ENCODE results near the gene CD7.
"Not testable (repeated sequence)": the region's sequence is repeated elsewhere in the genome, so short reads cannot be mapped to it uniquely, and the experiment has no call there.

CD7 gene

DNA sequence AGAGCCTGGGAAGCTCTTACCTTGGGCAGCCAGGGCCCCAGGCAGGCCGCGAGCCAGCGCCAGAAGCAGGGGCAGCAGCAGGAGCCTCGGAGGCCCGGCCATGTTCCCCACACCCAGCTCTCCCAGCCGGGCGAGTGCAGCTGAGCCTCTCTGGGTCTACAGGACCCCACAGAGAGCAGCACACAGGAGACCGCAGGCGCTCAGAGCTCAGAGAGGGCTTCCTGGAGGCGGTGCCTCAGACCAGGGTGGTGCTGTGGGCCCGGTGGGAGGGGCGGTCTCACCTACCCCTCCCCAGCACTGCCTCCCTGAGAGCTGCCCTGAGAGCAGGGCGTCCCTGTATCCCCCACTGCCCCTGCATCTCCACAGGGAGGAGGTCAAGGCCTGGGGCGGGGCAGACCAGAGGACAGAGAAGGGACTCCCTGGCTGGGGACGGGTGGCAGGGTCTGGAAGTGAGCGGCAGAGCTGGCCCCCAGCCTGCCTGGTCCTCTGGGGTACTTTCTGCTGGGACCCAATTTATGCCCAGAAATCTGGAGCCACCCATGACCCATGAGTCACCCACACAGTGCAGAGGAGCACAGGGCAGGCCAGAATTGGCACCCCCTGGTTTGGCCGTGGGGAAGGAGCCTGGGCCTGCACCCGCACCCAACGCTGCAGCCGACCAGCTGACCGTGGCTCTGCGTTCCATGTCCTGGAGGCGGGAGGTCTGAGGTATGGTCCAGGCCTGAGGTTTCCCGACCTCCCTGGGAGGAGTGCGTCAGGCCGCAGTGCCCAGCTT is at the start of gene CD7:
TSS of gene CD7 (minus strand) at position 215 of the 775 bp plus-strand sequence. CDS start at position 102, 113 bp downstream.
- DNase-seq: no peak

DNA sequence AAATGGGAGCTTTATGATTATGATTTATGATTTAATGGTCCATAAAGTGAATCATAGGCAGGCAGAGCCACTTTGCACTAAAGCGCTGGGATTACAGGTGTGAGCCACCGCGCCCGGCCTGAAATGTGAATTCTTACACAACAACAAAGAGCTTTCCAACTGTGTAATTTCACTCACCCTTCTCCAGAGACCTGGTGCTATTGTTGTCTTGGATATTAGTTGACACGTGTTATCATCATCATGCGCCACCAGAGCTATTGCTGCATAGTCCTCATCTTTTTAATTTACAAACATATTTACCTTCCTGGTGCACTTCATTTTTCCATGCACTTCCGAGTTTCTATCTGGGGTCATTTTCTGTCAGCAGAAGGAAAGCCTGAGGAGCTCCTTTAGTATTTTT is 49.3 kb upstream of the CD7 start:
- DNase-seq: no peak

DNA sequence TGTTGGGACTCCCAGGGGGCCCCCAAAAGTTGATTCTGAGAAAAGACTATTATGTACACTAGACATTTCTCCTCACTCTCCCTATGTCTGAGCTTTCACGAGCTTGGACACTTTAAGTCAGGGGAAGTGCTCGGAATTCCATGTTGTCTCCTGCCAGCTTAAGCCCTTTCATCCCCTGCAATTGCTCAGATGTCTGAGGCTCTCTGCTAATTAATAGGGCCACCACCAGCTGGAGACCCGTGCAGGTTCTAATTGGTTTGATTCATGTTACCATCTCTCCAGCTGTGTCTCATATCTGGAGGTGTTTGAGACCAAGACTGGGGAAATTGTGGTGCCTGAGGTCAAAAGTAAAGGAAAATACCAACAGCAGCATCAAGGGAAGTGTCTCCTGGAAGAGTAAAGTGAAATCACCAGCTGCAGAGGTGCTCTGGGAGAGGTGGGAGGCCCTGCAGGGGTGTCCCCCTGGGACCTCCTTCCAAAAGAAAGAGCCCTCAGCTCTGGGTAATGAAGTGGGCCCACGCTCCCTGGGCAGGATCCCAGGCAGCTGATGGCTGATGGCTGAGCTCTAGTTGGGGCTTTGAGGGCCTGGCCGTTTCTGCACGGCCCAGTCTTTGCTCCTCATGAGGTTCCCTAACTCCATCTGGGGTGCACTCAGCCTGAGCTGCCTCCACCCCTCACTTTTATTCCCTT is 48.3 kb upstream of the CD7 start:
- no peak for DNase-seq

DNA sequence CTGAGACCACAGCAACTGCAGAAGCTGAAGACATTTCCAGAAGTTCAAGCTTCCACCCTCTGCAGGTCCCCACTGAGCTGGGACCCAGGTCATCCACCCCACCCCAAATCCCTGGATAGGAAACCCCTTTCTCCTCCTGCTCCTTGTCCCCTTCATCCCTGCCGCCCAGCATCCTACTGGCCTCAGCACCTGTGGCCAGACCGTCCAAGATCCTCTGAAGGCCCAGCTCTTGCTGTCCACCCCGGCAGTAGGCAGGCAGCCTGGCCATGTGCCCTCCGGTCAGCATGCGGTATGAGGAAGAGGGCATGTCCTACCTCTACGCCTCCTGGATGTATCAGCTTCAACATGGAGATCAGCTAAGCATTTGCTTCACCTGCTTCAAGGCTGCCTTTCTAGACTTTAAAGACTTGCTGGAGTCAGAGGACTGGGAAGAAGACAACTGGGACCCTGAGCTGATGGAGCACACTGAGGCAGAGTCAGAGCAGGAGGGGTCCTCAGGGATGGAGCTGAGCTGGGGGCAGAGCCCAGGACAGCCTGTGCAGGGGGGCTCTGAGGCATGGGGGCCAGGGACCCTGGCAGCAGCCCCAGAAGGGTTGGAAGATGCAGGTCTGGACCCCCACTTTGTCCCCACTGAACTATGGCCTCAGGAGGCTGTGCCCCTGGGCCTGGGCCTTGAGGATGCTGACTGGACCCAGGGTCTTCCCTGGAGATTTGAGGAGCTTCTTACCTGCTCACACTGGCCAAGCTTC is 44.7 kb upstream of the CD7 start:
- DNase-seq: no peak

DNA sequence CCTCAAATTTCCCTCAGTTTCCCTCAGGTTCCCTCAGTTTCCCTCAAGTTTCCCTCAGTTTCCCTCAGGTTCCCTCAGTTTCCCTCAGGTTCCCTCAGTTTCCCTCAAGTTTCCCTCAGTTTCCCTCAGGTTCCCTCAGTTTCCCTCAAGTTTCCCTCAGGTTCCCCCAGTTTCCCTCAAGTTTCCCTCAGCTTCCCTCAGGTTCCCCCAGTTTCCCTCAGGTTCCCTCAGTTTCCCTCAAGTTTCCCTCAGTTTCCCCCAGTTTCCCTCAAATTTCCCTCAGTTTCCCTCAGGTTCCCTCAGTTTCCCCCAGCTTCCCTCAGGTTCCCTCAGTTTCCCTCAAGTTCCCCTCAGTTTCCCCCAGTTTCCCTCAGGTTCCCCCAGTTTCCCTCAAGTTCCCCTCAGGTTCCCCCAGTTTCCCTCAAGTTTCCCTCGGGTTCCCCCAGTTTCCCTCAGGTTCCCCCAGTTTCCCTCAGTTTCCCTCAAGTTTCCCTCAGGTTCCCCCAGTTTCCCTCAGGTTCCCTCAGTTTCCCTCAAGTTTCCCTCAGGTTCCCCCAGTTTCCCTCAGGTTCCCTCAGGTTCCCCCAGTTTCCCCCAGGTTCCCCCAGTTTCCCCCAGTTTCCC is 42.2 kb upstream of the CD7 start:
- not testable (repeated sequence) for DNase-seq

DNA sequence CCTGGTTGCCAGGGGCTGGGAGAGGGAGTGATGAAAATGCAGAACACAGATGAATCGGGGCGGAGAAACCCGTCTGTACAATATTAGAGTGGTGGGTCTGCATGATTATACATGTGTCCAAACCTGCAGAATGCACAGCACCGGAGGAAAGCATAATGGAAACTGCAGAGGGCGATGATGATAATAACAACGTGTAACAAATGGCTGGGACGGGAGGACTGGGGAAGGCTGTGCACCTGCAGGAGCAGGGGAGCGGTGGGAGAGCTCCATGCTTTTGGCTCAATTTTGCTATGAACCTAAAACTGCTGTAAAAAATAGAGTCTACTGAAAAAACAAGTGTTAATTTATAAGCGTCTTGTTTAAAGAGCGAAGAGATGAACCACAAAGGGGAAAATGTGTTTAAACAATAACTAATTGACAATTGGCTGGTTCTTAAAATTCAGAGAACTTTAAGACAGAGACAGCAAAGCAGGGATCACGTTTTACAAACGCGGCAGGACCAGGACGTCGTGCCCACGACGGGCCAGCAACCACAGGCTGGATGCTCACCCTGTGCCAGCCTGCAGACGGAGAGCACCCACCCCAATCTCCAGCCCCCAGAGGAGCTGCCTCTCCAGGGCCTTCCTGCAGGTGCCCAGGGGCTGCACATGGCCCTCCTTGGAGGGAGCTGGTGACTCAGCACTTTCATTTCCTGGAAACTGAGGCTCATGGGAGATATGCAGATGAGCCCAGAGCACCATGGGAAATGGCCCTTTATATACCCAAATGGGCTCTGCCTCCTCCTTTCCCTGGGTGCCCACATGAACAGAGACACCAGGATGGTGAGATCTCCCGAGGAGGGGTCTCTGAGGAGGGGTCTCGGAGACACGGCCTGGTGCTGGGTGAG is 41.3 kb upstream of the CD7 start, which contains the start of gene TEX19:
TSS of gene TEX19 (plus strand) at position 783 of the 886 bp plus-strand sequence. CDS start 2,904 bp downstream, outside the sequence.
- DNase-seq: no peak

DNA sequence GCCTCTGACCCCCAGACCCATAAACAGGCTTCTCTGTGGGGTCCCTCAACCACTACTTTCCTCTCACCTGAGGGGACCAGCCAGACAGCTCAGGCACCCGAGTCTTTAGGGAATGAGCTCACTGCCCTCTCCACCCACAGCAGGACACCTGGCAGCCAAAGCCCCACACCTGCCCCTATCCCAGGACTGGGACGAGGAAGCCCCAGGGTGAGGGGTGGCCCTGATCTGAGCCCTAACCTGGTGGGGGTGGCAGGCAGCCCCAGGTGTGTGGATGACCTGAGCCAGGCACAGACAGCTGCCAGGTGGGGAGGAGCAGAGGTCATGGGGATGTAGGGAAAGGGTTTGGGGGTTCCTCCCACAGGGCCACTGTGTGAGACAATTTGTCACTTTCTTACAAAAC is 40.0 kb upstream of the CD7 start:
- no peak for DNase-seq

DNA sequence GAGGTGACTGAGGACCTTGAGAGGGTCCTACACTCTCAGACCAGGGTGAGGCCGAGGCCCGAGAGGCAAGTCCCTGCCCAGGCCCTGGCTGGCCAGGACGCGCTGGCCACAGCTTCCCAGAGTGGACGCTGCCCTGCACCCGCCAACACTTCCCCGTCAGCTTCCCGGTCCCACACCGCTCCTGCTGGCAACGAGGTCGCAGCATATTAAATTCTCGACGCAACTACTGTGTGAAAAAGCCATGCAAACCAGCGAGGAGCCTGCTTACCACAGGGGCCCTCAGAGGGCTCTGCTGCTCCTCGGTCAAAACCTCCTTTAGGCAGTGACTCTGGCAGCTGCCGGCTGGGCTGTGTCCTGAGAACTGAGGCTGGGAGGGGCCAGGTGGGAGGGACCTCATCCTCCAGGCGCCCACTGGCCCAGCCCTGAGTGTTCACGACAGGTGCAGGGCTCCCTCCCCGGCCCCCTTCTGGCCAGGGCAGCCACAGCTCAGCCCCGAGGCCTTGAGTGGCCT is 39.5 kb upstream of the CD7 start:
- no peak for DNase-seq

DNA sequence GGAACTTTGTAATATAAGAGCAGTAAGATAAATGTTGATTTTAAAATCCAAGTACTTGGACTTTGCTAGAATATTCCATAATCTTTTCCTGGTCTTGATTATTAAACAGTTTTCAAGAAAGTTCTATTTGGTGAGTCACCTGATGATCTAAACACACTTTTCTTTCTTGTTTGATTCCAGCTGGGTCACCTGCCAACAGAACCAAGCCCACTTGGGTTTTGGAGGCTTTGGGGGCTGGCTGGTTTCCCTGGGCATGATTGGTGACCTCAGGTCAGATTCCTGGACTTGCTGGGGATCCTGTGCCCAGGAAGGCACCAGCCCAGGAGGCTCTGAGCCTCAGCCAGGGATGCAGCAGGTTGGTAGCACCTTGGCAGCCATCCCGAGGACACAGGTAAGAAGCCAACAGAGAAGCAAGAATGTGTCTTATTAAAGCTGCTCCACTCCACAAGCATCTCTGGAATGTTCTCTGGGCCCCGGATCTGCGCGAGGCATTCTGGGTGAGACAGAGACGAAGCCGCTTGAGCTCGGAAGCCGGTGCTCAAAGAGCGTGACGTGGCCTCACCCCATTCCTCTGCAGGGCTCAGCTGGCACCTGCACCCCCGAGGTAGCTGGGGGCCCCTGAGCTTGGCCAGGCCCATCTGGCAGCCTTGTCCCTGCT is 38.5 kb upstream of the CD7 start:
- no peak for DNase-seq

DNA sequence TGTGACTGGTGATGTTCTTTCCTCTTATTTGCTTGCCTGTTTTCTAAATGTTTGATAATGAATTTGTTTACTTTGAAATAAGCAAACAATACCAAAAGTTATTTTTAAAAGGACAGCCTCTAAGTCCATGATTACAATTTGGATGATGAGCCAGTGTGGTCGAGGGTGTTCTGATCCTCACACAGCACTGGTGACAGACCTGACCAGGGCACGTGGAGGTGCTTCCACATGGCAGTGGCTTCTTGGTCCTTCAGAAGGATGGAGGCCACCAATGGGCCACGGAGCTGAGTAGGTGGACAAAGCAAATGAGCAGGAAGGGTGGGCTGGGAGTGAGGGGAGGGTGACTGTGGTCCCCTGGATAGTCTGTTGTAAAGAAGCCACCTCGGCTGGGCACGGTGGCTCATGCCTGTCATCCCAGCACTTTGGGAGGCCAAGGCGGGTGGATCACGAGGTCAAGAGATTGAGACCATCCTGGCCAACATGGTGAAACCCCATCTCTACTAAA is 37.4 kb upstream of the CD7 start:
- DNase-seq: no peak

DNA sequence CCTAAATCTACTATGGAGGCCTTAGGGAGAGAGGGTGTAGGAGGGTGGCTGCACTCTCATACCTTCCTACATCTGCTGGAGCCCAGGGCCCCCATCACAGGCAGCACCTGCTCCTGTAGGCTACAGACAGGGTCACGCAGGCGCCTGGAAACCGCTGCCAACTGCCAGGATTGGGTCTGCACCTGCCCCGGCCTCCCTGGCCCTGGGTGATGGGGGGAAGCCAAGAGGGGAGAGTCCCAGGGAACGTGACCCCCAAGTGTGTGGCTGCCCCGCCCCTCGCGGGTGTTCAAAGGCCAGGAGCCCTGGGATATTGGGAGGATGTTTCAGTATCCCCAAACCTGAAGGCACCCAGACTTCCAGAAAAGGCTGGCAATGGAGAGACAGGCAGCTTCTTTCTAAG is 36.1 kb upstream of the CD7 start:
- no peak for DNase-seq

DNA sequence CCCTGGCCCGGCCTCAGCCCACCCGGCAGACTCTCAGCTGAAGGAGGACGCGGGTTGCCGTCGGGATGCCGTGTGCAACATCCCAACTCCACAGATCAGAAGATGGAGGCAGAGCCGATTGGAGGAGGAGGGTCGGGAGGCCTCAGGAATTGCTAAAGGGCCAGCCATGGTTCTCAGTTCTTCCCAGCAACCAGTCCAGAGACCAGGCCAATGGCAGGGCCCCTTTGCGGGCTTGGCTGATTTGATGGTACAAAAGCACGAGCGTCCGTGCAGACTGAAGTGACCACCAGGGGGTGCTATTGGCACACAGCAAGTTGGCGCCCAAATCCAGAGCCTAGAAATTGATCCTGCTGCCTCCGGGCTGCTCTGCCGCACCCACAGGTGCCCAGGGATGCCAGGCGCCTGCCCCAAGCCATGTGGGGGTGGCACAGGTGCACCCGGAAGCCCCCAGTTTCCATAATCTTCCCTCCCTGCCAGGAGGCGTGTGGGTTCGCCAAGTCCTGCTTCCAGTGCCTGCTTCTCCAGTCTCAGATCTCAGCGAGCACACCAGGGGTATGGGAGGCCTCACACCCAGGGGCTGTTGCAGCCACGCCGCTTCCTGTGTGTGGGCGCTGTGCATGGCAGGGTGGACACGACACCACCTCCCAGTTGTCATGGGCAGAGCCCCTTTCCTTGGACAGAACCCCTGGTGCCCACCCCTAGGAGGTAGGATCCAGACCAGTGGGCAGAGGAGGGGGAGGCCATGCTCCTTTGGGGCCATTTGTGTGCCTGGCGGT is 34.5 kb upstream of the CD7 start:
- DNase-seq: no peak

DNA sequence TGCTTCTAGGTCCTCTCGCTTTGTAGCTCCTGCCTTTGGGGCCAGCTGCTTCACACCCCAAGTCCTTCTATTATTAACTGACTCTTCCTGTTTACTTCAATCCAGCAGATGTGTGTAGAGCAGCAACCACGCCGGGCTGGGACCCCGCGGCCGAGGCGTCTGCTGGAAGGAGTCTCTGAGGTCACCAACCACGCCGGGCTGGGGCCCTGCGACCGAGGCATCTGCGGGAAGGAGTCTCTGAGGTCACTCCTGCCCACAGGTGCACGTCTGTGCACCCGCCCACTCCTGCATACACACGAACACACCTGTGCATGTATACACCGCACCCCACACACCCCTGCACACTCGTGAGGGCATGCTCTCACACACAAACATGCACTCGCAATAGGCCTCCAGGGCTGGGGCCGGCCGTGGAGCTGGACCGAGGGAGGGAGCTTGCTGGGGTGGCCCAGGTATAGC is 33.9 kb upstream of the CD7 start:
- DNase-seq: no peak

DNA sequence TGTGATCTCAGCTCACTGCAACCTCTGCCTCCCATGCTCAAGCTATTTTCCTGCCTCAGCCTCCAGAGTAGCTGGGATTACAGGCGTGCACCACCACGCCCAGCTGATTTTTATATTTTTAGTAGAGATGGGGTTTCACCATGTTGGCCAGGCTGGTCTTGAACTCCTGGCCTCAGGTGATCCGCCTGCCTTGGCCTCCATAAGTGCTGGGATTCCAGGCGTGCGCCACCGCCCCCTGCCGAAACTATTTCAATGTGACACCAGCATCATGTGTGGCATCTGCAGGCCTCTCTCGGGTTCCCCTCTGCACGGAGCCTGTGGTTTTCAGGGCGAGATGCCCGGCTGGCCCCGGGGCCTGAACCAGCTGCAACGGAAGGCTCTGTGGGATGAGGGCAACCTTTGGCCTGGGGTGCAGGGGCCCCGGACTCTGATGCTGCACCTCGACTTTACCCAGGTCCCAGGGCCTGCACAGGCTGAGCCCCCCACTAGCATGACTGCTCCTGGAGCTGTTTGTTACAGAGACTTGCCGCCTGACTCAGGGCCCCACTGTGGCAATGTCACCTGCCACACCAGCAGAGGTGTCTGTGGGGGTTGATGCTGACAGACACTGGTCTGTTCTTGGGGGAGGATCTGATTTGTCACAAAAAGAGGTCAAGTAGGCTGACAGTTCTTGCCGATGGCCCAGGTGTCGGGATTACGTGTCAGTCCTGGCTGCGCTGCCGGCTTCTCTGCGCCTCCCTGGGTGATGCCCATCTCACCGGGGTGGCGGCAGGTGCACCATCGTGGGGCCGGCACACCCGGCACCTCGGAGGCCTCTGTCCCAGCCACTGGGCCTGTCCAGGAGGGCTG is 33.0 kb upstream of the CD7 start:
- no peak for DNase-seq

DNA sequence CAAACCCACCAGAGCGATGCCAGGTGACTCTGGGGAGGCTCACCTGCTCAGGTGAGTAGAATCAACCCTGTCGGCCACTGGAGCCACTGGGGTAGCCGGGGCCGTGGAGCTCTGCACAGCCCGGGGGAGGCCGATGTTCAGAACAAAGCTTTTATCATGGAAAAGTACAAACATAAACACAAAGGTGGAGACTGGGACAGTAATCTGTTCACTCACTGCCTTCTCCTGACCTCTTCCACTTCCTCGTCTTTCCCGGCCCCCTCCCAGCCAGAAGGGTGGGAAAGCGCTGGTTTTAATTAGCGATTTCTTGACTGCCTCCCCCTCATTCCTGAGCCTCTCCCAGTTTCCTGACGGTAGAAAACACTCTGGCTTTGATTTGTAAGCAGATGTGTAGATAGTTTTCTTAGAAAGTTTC is 31.9 kb upstream of the CD7 start:
- no peak for DNase-seq

DNA sequence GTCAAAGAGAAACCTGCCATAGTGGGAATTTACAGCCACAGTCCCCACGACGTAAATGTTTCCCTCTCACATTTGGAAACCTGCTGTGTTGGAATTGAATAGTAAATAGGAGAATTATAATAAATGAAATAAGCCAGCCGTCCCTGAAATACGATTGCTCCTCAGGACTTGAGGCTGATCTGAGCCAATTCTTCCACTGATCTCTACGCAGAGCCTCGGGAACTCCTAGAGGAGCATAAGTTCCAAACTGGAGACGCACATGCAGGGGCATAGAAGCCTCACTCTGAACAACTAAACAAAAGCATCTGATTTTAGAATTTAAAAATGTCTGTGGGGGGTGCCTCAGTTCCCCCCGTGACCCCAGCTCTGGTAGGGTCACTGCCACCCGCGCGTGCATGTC is 31.5 kb upstream of the CD7 start:
- DNase-seq: no peak

DNA sequence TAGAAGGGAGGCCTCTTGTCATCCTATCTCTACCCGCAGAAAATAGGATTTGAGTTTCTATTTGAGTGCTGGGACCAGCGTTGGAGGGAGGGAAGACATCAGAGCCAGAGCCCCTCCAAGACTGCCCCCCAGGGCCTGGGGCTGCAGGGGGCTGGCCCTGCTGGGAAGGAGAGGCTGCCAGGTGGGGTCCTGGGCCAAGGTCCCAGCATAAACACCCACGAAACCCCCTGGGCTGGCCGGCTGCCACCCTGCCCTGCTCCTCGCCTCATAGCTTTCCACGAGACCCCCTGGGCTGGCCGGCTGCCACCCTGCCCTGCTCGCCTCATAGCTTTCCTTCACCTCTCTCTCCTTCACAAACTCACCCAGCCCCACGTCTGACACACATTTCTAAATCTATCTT is 31.0 kb upstream of the CD7 start:
- DNase-seq: no peak

DNA sequence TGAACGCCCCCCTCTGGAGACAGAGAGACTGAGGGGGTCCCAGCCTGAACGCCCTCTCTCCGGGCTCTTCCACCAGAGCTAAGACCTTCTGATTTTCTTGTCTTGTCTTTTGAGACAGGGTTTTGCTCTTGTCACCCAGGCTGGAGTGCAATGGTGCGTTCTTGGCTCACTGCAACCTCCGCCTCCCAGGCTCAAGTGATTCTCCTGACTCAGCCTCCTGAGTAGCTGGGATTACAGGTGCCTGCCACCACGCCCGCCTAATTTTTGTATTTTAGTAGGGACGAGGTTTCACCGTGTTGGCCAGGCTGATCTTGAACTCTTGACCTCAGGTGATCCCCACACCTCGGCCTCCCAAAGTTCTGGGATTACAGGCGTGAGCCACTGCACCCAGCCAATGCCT is 30.6 kb upstream of the CD7 start:
- not testable (repeated sequence) for DNase-seq

Data from NCI-H524 treated with DMSO at 0.1 percent for 48 hours (cell line).